ENCODE measurements around the gene BBIP1. TPM values are rescaled to one million over a fixed set of nuclear protein-coding genes. Genes with fewer than 3 reads are reported as not detected.

The BBIP1 gene
- total and polyA plus RNA-seq, 2 experiments from 2014 or later, result 14.8 to 56.5 TPM

DNA sequence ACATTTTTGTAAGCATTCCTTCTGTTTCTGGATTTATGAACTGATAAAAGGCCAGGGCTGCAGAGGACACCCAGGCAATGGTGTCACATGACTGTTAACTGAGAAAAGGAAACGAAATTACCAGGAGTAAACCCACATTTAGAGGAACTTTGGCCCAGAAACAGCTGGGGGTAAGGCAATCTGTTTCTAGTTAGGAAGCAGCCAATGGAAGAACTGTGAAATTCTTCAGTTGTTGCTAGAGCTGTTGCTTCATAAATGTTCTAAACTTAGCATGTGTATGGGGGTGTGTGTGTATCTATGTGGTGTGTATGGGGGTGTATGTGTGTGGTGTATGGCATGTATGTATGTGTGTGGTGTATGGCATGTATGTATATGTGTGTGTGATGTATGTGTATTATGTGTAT lies 59.0 kb downstream of the BBIP1 start (continued):
- TF ChIP-seq, protein P1, sequence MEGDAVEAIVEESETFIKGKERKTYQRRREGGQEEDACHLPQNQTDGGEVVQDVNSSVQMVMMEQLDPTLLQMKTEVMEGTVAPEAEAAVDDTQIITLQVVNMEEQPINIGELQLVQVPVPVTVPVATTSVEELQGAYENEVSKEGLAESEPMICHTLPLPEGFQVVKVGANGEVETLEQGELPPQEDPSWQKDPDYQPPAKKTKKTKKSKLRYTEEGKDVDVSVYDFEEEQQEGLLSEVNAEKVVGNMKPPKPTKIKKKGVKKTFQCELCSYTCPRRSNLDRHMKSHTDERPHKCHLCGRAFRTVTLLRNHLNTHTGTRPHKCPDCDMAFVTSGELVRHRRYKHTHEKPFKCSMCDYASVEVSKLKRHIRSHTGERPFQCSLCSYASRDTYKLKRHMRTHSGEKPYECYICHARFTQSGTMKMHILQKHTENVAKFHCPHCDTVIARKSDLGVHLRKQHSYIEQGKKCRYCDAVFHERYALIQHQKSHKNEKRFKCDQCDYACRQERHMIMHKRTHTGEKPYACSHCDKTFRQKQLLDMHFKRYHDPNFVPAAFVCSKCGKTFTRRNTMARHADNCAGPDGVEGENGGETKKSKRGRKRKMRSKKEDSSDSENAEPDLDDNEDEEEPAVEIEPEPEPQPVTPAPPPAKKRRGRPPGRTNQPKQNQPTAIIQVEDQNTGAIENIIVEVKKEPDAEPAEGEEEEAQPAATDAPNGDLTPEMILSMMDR (conservative IDR thresholded peaks at IDR 0.05; ENCODE audit: low read depth in 2 of 2), result no peak
- TF ChIP-seq, protein P2, sequence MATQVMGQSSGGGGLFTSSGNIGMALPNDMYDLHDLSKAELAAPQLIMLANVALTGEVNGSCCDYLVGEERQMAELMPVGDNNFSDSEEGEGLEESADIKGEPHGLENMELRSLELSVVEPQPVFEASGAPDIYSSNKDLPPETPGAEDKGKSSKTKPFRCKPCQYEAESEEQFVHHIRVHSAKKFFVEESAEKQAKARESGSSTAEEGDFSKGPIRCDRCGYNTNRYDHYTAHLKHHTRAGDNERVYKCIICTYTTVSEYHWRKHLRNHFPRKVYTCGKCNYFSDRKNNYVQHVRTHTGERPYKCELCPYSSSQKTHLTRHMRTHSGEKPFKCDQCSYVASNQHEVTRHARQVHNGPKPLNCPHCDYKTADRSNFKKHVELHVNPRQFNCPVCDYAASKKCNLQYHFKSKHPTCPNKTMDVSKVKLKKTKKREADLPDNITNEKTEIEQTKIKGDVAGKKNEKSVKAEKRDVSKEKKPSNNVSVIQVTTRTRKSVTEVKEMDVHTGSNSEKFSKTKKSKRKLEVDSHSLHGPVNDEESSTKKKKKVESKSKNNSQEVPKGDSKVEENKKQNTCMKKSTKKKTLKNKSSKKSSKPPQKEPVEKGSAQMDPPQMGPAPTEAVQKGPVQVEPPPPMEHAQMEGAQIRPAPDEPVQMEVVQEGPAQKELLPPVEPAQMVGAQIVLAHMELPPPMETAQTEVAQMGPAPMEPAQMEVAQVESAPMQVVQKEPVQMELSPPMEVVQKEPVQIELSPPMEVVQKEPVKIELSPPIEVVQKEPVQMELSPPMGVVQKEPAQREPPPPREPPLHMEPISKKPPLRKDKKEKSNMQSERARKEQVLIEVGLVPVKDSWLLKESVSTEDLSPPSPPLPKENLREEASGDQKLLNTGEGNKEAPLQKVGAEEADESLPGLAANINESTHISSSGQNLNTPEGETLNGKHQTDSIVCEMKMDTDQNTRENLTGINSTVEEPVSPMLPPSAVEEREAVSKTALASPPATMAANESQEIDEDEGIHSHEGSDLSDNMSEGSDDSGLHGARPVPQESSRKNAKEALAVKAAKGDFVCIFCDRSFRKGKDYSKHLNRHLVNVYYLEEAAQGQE (IDR thresholded peaks at IDR 0.05; ENCODE audit: unreplicated experiment), result no peak

DNA sequence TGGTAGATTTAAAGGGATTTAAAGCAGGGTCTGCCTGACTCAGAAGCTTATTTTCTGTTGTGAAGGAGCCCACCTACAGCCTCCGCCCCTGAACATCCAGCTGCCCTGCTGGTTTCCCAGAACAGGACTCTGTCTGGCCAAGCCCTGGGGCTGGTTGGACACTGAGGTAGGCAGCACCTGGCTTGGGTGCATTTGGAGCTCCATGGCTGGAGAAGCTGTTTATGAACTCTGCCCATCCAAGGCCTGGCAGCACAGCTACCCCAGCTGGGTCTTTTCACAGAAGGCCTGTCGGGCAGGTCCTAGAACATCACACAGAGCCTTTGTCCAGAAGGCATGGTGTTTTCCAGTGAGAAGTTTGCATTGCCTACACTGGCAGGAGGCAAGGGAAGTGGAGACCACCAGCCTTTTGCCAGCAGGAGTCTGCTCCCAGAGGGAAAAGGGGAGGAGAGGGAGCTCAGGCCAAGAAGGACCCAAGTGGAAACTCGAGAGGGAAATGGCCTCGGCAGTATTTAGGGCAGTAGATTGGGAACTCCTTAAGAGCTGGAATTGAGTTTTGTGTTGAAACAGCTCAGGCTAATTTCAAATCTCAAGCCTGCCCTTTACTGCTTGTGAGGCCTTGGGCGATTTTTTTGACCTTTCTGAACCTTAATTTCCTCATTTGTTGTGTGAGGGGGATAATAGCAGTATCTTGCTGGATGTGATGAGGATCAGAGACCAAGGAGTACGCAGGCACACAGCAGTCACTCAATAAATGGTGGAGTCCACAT lies 59.6 kb downstream of the BBIP1 start:
- no peaks in the 10 kb centered on the region for H3F3A ChIP-seq (replicated peaks; ENCODE audit: low read depth)
- H3K27ac ChIP-seq (ENCODE audit: low read depth), result no peak overlapping the region
- Mint-ChIP-seq H3K4me3 (no peak overlapping the region), H3K36me3 (ENCODE audit: low read depth) (no peaks in the 10 kb centered on the region), H3K27me3 (ENCODE audit: insufficient read depth, low read depth, poor library complexity) (peaks cover 4% of the 10 kb centered on the region), H3K9me3 (no peaks in the 10 kb centered on the region), H3K27ac (no peak overlapping the region), H3K4me1 (no peaks in the 10 kb centered on the region)
- no peaks in the 10 kb centered on the region for H4K20me1 ChIP-seq (replicated peaks; ENCODE audit: insufficient read depth)
- H3K4me1 ChIP-seq (ENCODE audit: insufficient read depth), result no peaks in the 10 kb centered on the region
- H2AFZ ChIP-seq, result no peak overlapping the region
- no peaks in the 10 kb centered on the region for H3K79me2 ChIP-seq (replicated peaks; ENCODE audit: insufficient read depth)
- no peak for ATAC-seq
- TF ChIP-seq, protein P1 (conservative IDR thresholded peaks at IDR 0.05; ENCODE audit: low read depth in 2 of 2), result no peak
- TF ChIP-seq POLR2AphosphoS5 (IDR thresholded peaks at IDR 0.05; ENCODE audit: low read depth), result no peak
- no peak for TF ChIP-seq STAT1 (IDR thresholded peaks at IDR 0.05; ENCODE audit: unreplicated experiment)
- no peak for TF ChIP-seq NANOG (IDR thresholded peaks at IDR 0.05; ENCODE audit: borderline replicate concordance)
- TF ChIP-seq ZNF331 (CRISPR knock-in tag; IDR thresholded peaks at IDR 0.05; ENCODE audit: low read depth), result no peak
- TF ChIP-seq, protein P3, sequence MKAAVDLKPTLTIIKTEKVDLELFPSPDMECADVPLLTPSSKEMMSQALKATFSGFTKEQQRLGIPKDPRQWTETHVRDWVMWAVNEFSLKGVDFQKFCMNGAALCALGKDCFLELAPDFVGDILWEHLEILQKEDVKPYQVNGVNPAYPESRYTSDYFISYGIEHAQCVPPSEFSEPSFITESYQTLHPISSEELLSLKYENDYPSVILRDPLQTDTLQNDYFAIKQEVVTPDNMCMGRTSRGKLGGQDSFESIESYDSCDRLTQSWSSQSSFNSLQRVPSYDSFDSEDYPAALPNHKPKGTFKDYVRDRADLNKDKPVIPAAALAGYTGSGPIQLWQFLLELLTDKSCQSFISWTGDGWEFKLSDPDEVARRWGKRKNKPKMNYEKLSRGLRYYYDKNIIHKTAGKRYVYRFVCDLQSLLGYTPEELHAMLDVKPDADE (IDR thresholded peaks at IDR 0.05), result no peak
- no peak for TF ChIP-seq CREB1 (CRISPR knock-in tag; IDR thresholded peaks at IDR 0.05; ENCODE audit: low read depth)
- TF ChIP-seq, protein P2 (IDR thresholded peaks at IDR 0.05; ENCODE audit: unreplicated experiment), result no peak
- TF ChIP-seq JUNB (IDR thresholded peaks at IDR 0.05; ENCODE audit: unreplicated experiment), result no peak
- no peak for TF ChIP-seq ZNF114 (CRISPR knock-in tag; IDR thresholded peaks at IDR 0.05)
- no peak for TF ChIP-seq EZH2phosphoT487 (IDR thresholded peaks at IDR 0.05; ENCODE audit: unreplicated experiment)
- TF ChIP-seq EZH2 (IDR thresholded peaks at IDR 0.05; ENCODE audit: low read depth, unreplicated experiment), result no peak
- no peak overlapping the region for H3K4me3 ChIP-seq
- no peak for DNase-seq (ENCODE audit: low spot score)
- no peaks in the 10 kb centered on the region for H3K36me3 ChIP-seq (ENCODE audit: insufficient read depth)
- no peaks in the 10 kb centered on the region for H3K27me3 ChIP-seq (ENCODE audit: insufficient read depth)
- H3K4me2 ChIP-seq, result no peak overlapping the region
- peaks cover 5% of the 10 kb centered on the region for H3K9me2 ChIP-seq (ENCODE audit: insufficient read depth)

All from GM23338 (cell line).